Stimulated activated CD8-positive, alpha-beta memory T cell treated with anti-CD3 and anti-CD28 coated beads, Interleukin-7, amount 100 ng/mL, for 24 hours (primary cell): ENCODE data around the gene EIF2S2.

Experiments used
- DNase-seq: peaks from one replicate; pipeline ENCODE4 v3.0.0-alpha.2; 2020; ENCODE audit warnings: low read depth

The EIF2S2 gene

GRCh38 chr20:34088305-34089174 is 23.5 kb downstream of the EIF2S2 start:
- DNase-seq = no peak

- DNase-seq = no peak
Measured at GRCh38 chr20:34085544-34086040, 26.5 kb downstream of the EIF2S2 start.

GRCh38 chr20:34084227-34084923 is 27.7 kb downstream of the EIF2S2 start:
- no peak for DNase-seq

GRCh38 chr20:34083781-34084180 is 28.3 kb downstream of the EIF2S2 start:
- DNase-seq = no peak

- no peak for DNase-seq
Measured at GRCh38 chr20:34083137-34083536, 28.9 kb downstream of the EIF2S2 start.

GRCh38 chr20:34082232-34082887 is 29.7 kb downstream of the EIF2S2 start:
- DNase-seq = no peak

- no peak for DNase-seq
Measured at GRCh38 chr20:34079818-34080217, 32.2 kb downstream of the EIF2S2 start.

GRCh38 chr20:34078540-34078939 is 33.5 kb downstream of the EIF2S2 start:
- DNase-seq = no peak

GRCh38 chr20:34076952-34077351 is 35.1 kb downstream of the EIF2S2 start:
- no peak for DNase-seq

- DNase-seq = no peak
Measured at GRCh38 chr20:34075647-34076046, 36.4 kb downstream of the EIF2S2 start.

GRCh38 chr20:34074101-34074760 is 37.8 kb downstream of the EIF2S2 start:
- DNase-seq = no peak

GRCh38 chr20:34072778-34073177 is 39.3 kb downstream of the EIF2S2 start:
- no peak for DNase-seq

- DNase-seq = no peak
Measured at GRCh38 chr20:34072076-34072475, 40.0 kb downstream of the EIF2S2 start.

- no peak for DNase-seq
Measured at GRCh38 chr20:34070859-34071258, 41.2 kb downstream of the EIF2S2 start.

- DNase-seq = no peak
Measured at GRCh38 chr20:34070079-34070439, 42.0 kb downstream of the EIF2S2 start.

- no peak for DNase-seq
Measured at GRCh38 chr20:34069341-34070078, 42.5 kb downstream of the EIF2S2 start.

- no peak for DNase-seq
Measured at GRCh38 chr20:34068001-34068400, 44.0 kb downstream of the EIF2S2 start.

GRCh38 chr20:34066476-34067090 is 45.5 kb downstream of the EIF2S2 start:
- DNase-seq = no peak

GRCh38 chr20:34065260-34065659 is 46.8 kb downstream of the EIF2S2 start:
- DNase-seq = no peak

- no peak for DNase-seq
Measured at GRCh38 chr20:34064286-34064685, 47.8 kb downstream of the EIF2S2 start.
